Mesothelial cell of epicardium (in vitro differentiated cells): ENCODE results near the gene NETO1. TPM values are rescaled to one million over a fixed set of nuclear protein-coding genes. Genes with fewer than 3 reads are reported as not detected.

Experiments
- DNase-seq, 2 experiments: peaks; one replicate each; pipeline ENCODE4 v3.0.0; 2021; ENCODE audit warnings: low spot score in 2 of 2; ENCODE audit not compliant: unreplicated experiment in 2 of 2
- H3K27ac Mint-ChIP-seq: 2 replicates; pipeline ENCODE4 v1.8.0; 2021; ENCODE audit warnings: mixed read lengths
- H3K27me3 Mint-ChIP-seq: 2 replicates; pipeline ENCODE4 v1.8.0; 2021; ENCODE audit warnings: low read depth, mixed read lengths
- H3K36me3 Mint-ChIP-seq: 2 replicates; pipeline ENCODE4 v1.8.0; 2021; ENCODE audit warnings: mixed read lengths
- H3K4me1 Mint-ChIP-seq: 2 replicates; pipeline ENCODE4 v1.8.0; 2021; ENCODE audit warnings: mixed read lengths
- H3K4me3 Mint-ChIP-seq: 2 replicates; pipeline ENCODE4 v1.8.0; 2021; ENCODE audit warnings: mild to moderate bottlenecking, moderate library complexity, mixed read lengths
- H3K9me3 Mint-ChIP-seq: 2 replicates; pipeline ENCODE4 v1.8.0; 2021; ENCODE audit warnings: mixed read lengths
- CTCF ChIP-seq: fragments of 200-600 bp; sonication (generic); IDR thresholded peaks from one replicate; pipeline ENCODE4 v1.5.0; 2021; ENCODE audit warnings: antibody characterized with exemption; ENCODE audit not compliant: unreplicated experiment
- total RNA-seq: library from RNA; stranded (reverse); gene quantifications from 3 replicates; pipeline ENCODE4 v1.2.1, GENCODE V29; 2021

The NETO1 gene
- total RNA-seq, 1 donor from 2014 or later = not detected

- no peak overlapping the region for H3K4me3 Mint-ChIP-seq
These were observed 31.1 kb upstream of the NETO1 start for GRCh38 chr18:72898870-72899269.

GRCh38 chr18:72895548-72895947 is 27.8 kb upstream of the NETO1 start:
- Mint-ChIP-seq H3K4me3 (no peak overlapping the region), H3K9me3 (no peaks in the 10 kb centered on the region), H3K27ac (no peak overlapping the region), H3K4me1 (no peaks in the 10 kb centered on the region), H3K27me3 (peaks cover 5% of the 10 kb centered on the region), H3K36me3 (no peaks in the 10 kb centered on the region)
- no peak for DNase-seq
- no peak for TF ChIP-seq CTCF

More at GRCh38 chr18:72898870-72899269, 31.1 kb upstream of the NETO1 start:
- Mint-ChIP-seq H3K27me3 (peaks cover 7% of the 10 kb centered on the region), H3K27ac (no peak overlapping the region), H3K9me3 (no peaks in the 10 kb centered on the region), H3K4me1 (no peaks in the 10 kb centered on the region), H3K36me3 (no peaks in the 10 kb centered on the region)
- no peak for TF ChIP-seq CTCF
- no peak for DNase-seq

GRCh38 chr18:72878561-72878960 is 10.8 kb upstream of the NETO1 start:
- Mint-ChIP-seq H3K9me3 (peaks cover 3% of the 10 kb centered on the region), H3K36me3 (no peaks in the 10 kb centered on the region), H3K27me3 (peaks cover 36% of the 10 kb centered on the region), H3K27ac (no peak overlapping the region), H3K4me1 (no peaks in the 10 kb centered on the region), H3K4me3 (no peak overlapping the region)
- no peak for TF ChIP-seq CTCF
- no peak for DNase-seq

- H3K27me3 Mint-ChIP-seq = peaks cover 36% of the 10 kb centered on the region
- H3K27ac Mint-ChIP-seq = no peak overlapping the region
- no peak overlapping the region for H3K4me3 Mint-ChIP-seq
- H3K36me3 Mint-ChIP-seq = no peaks in the 10 kb centered on the region
- no peak for DNase-seq
- TF ChIP-seq CTCF = no peak
- no peaks in the 10 kb centered on the region for H3K9me3 Mint-ChIP-seq
- no peaks in the 10 kb centered on the region for H3K4me1 Mint-ChIP-seq
These were observed 10.4 kb upstream of the NETO1 start for GRCh38 chr18:72878143-72878542.

- Mint-ChIP-seq H3K27me3 (peaks cover 77% of the 10 kb centered on the region), H3K27ac (no peak overlapping the region), H3K4me3 (no peak overlapping the region), H3K9me3 (no peaks in the 10 kb centered on the region), H3K4me1 (peaks cover 9% of the 10 kb centered on the region), H3K36me3 (no peaks in the 10 kb centered on the region)
- TF ChIP-seq CTCF = no peak
- no peak for DNase-seq
These were observed 3.3 kb upstream of the NETO1 start for GRCh38 chr18:72871091-72871490.
